Activated naive CD4-positive, alpha-beta T cell treated with anti-CD3 and anti-CD28 coated beads for 36 hours (primary cell): ENCODE data around the gene ADGRL3. TPM values are rescaled to one million over a fixed set of nuclear protein-coding genes. Genes with fewer than 3 reads are reported as not detected.

Source experiments
- CTCF ChIA-PET: fragments of 350-600 bp; sonication (Branson Sonifier 250); formaldehyde crosslinking; loops from one replicate; lab custom pipeline; 2021; ENCODE audit warnings: antibody characterized with exemption; lab: Charles Lee
- DNase-seq: peaks from one replicate; pipeline ENCODE4 v3.0.0-alpha.2; 2020
- H3K27ac Mint-ChIP-seq: one replicate; pipeline ENCODE4 v1.8.0; 2021; ENCODE audit warnings: mild to moderate bottlenecking, mixed read lengths
- H3K27me3 Mint-ChIP-seq: one replicate; pipeline ENCODE4 v1.8.0; 2021; ENCODE audit warnings: low read depth, mixed read lengths
- H3K36me3 Mint-ChIP-seq: one replicate; pipeline ENCODE4 v1.8.0; 2021; ENCODE audit warnings: low read depth, mixed read lengths
- H3K4me1 Mint-ChIP-seq: one replicate; pipeline ENCODE4 v1.8.0; 2021; ENCODE audit warnings: low read depth, mixed read lengths
- H3K4me3 Mint-ChIP-seq: one replicate; pipeline ENCODE4 v1.8.0; 2021; ENCODE audit warnings: mild to moderate bottlenecking, moderate library complexity, mixed read lengths
- H3K9me3 Mint-ChIP-seq: one replicate; pipeline ENCODE4 v1.8.0; 2021; ENCODE audit warnings: mixed read lengths
- intact Hi-C: fragments of 100-400 bp; cut with micrococcal nuclease; formaldehyde crosslinking; loops from one replicate; pipeline ENCODE4 v1.15.1; 2023
- total RNA-seq, 2 experiments: library from RNA; stranded (reverse); gene quantifications; one replicate each; pipeline ENCODE4 v1.2.3, GENCODE V29; 2021

The ADGRL3 gene
- total RNA-seq, 2 experiments from 2014 or later: not detected

GRCh38 chr4:62015043-62015739, 815.1 kb downstream of the ADGRL3 start:
- intact Hi-C loops: no loop called here
- no peak for DNase-seq
- Mint-ChIP-seq H3K4me1 (no peaks in the 10 kb centered on the region), H3K27me3 (no peaks in the 10 kb centered on the region), H3K36me3 (no peaks in the 10 kb centered on the region), H3K9me3 (peaks cover 16% of the 10 kb centered on the region), H3K27ac (no peak overlapping the region), H3K4me3 (no peak overlapping the region)
- CTCF ChIA-PET: no interaction called here

- intact Hi-C loops: no loop called here
- no peak for DNase-seq
- no peaks in the 10 kb centered on the region for H3K4me1 Mint-ChIP-seq
- no peak overlapping the region for H3K4me3 Mint-ChIP-seq
- peaks cover 18% of the 10 kb centered on the region for H3K9me3 Mint-ChIP-seq
- H3K27ac Mint-ChIP-seq: no peak overlapping the region
- H3K27me3 Mint-ChIP-seq: no peaks in the 10 kb centered on the region
- CTCF ChIA-PET: no interaction called here
- no peaks in the 10 kb centered on the region for H3K36me3 Mint-ChIP-seq
These were observed 818.4 kb downstream of the ADGRL3 start for GRCh38 chr4:62018537-62018936.

- Mint-ChIP-seq H3K4me1 (no peaks in the 10 kb centered on the region), H3K36me3 (no peaks in the 10 kb centered on the region), H3K4me3 (no peak overlapping the region), H3K27ac (no peak overlapping the region), H3K27me3 (no peaks in the 10 kb centered on the region), H3K9me3 (peaks cover 9% of the 10 kb centered on the region)
- DNase-seq: no peak
- intact Hi-C loops: no loop called here
- CTCF ChIA-PET: no interaction called here
These were observed 823.5 kb downstream of the ADGRL3 start for GRCh38 chr4:62023633-62024032.

GRCh38 chr4:62028745-62029144, 828.6 kb downstream of the ADGRL3 start:
- CTCF ChIA-PET: no interaction called here
- Mint-ChIP-seq H3K9me3 (peaks cover 2% of the 10 kb centered on the region), H3K36me3 (no peaks in the 10 kb centered on the region), H3K4me3 (no peak overlapping the region), H3K4me1 (no peaks in the 10 kb centered on the region), H3K27me3 (no peaks in the 10 kb centered on the region), H3K27ac (no peak overlapping the region)
- no peak for DNase-seq
- intact Hi-C loops: no loop called here

- H3K9me3 Mint-ChIP-seq: peaks cover 4% of the 10 kb centered on the region
- no peaks in the 10 kb centered on the region for H3K4me1 Mint-ChIP-seq
- no peaks in the 10 kb centered on the region for H3K27me3 Mint-ChIP-seq
- no peak overlapping the region for H3K27ac Mint-ChIP-seq
- CTCF ChIA-PET: no interaction called here
- no peak for DNase-seq
- H3K4me3 Mint-ChIP-seq: no peak overlapping the region
- intact Hi-C loops: no loop called here
- no peaks in the 10 kb centered on the region for H3K36me3 Mint-ChIP-seq
These were observed 830.8 kb downstream of the ADGRL3 start for GRCh38 chr4:62030958-62031357.

- peaks cover 2% of the 10 kb centered on the region for H3K9me3 Mint-ChIP-seq
- no peaks in the 10 kb centered on the region for H3K27me3 Mint-ChIP-seq
- H3K4me3 Mint-ChIP-seq: no peak overlapping the region
- CTCF ChIA-PET: no interaction called here
- no peaks in the 10 kb centered on the region for H3K36me3 Mint-ChIP-seq
- intact Hi-C loops: no loop called here
- no peak for DNase-seq
- H3K4me1 Mint-ChIP-seq: no peaks in the 10 kb centered on the region
- H3K27ac Mint-ChIP-seq: no peak overlapping the region
These were observed 837.4 kb downstream of the ADGRL3 start for GRCh38 chr4:62037571-62037970.

GRCh38 chr4:62051332-62051731, 851.2 kb downstream of the ADGRL3 start:
- no peak for DNase-seq
- no peaks in the 10 kb centered on the region for H3K36me3 Mint-ChIP-seq
- no peaks in the 10 kb centered on the region for H3K4me1 Mint-ChIP-seq
- CTCF ChIA-PET: no interaction called here
- no peaks in the 10 kb centered on the region for H3K27me3 Mint-ChIP-seq
- H3K9me3 Mint-ChIP-seq: no peaks in the 10 kb centered on the region
- no peak overlapping the region for H3K27ac Mint-ChIP-seq
- intact Hi-C loops: no loop called here
- no peak overlapping the region for H3K4me3 Mint-ChIP-seq

GRCh38 chr4:62053974-62054373, 853.8 kb downstream of the ADGRL3 start:
- Mint-ChIP-seq H3K9me3 (peaks cover 2% of the 10 kb centered on the region), H3K27ac (no peak overlapping the region), H3K36me3 (no peaks in the 10 kb centered on the region), H3K27me3 (no peaks in the 10 kb centered on the region), H3K4me1 (no peaks in the 10 kb centered on the region), H3K4me3 (no peak overlapping the region)
- CTCF ChIA-PET: no interaction called here
- DNase-seq: no peak
- intact Hi-C loops: no loop called here

GRCh38 chr4:62057031-62057430, 856.9 kb downstream of the ADGRL3 start:
- no peak for DNase-seq
- Mint-ChIP-seq H3K27ac (no peak overlapping the region), H3K4me1 (no peaks in the 10 kb centered on the region), H3K36me3 (no peaks in the 10 kb centered on the region), H3K4me3 (no peak overlapping the region), H3K27me3 (no peaks in the 10 kb centered on the region), H3K9me3 (peaks cover 2% of the 10 kb centered on the region)
- CTCF ChIA-PET: no interaction called here
- intact Hi-C loops: no loop called here

GRCh38 chr4:62058571-62058970, 858.4 kb downstream of the ADGRL3 start:
- Mint-ChIP-seq H3K4me1 (no peaks in the 10 kb centered on the region), H3K27me3 (no peaks in the 10 kb centered on the region), H3K36me3 (no peaks in the 10 kb centered on the region), H3K4me3 (no peak overlapping the region), H3K27ac (no peak overlapping the region), H3K9me3 (peaks cover 3% of the 10 kb centered on the region)
- intact Hi-C loops: no loop called here
- CTCF ChIA-PET: no interaction called here
- DNase-seq: no peak

GRCh38 chr4:62070291-62070852, 870.2 kb downstream of the ADGRL3 start:
- H3K27ac Mint-ChIP-seq: no peak overlapping the region
- no peak overlapping the region for H3K4me3 Mint-ChIP-seq
- DNase-seq: no peak

GRCh38 chr4:62075089-62075488, 875.0 kb downstream of the ADGRL3 start:
- Mint-ChIP-seq H3K27me3 (no peaks in the 10 kb centered on the region), H3K27ac (no peak overlapping the region), H3K4me1 (no peaks in the 10 kb centered on the region), H3K9me3 (peaks cover 3% of the 10 kb centered on the region), H3K4me3 (no peak overlapping the region), H3K36me3 (no peaks in the 10 kb centered on the region)
- intact Hi-C loops: no loop called here
- CTCF ChIA-PET: no interaction called here
- no peak for DNase-seq

More at GRCh38 chr4:62070291-62070852, 870.2 kb downstream of the ADGRL3 start:
- H3K27me3 Mint-ChIP-seq: no peaks in the 10 kb centered on the region
- H3K4me1 Mint-ChIP-seq: no peaks in the 10 kb centered on the region
- no peaks in the 10 kb centered on the region for H3K36me3 Mint-ChIP-seq
- peaks cover 3% of the 10 kb centered on the region for H3K9me3 Mint-ChIP-seq
- CTCF ChIA-PET: no interaction called here
- intact Hi-C loops: loop anchor here (5.0 kb wide), 1 partner anchor 1572 kb away; no protein-coding TSS in a partner anchor

GRCh38 chr4:62075521-62075920, 875.4 kb downstream of the ADGRL3 start:
- Mint-ChIP-seq H3K9me3 (no peaks in the 10 kb centered on the region), H3K36me3 (no peaks in the 10 kb centered on the region), H3K27ac (no peak overlapping the region), H3K4me3 (no peak overlapping the region), H3K27me3 (no peaks in the 10 kb centered on the region), H3K4me1 (no peaks in the 10 kb centered on the region)
- intact Hi-C loops: no loop called here
- CTCF ChIA-PET: no interaction called here
- no peak for DNase-seq
